Common myeloid progenitor, CD34-positive (primary cell): ENCODE results near the gene FBXW12.

ENCODE experiments used
- CTCF ChIA-PET: fragments of 350-600 bp; sonication (Branson Sonifier 250); formaldehyde crosslinking; loops from one replicate; lab custom pipeline; 2021; ENCODE audit warnings: antibody characterized with exemption; lab: Charles Lee
- POLR2A ChIA-PET: fragments of 350-600 bp; sonication (Branson Sonifier 250); formaldehyde crosslinking; loops from one replicate; lab custom pipeline; 2021; ENCODE audit warnings: antibody characterized with exemption; lab: Charles Lee
- DNase-seq, 3 donors: peaks; one replicate each; pipeline versions ENCODE4 v3.0.0 to v3.0.0-alpha.2; 2013
- H3K27ac ChIP-seq, 2 experiments: 1 replicate in 1 of 2; 2 replicates in 1 of 2; pipeline ENCODE4 v1.7.0; 2013; ENCODE audit warnings: inconsistent platforms in 2 of 2, low read length in 2 of 2, mild to moderate bottlenecking in 2 of 2, low read depth in 1 of 2, moderate library complexity in 1 of 2; ENCODE audit not compliant: severe bottlenecking in 2 of 2, insufficient read depth in 1 of 2, poor library complexity in 1 of 2
- H3K27me3 ChIP-seq, 5 experiments: replicated peaks in 2 of 5; 1 replicate in 3 of 5; 2 replicates in 2 of 5; pipeline versions ENCODE4 v1.6.1 to v1.7.0; 2013; ENCODE audit warnings: low read length in 4 of 5, mild to moderate bottlenecking in 2 of 5, moderate library complexity in 2 of 5, inconsistent platforms in 1 of 5; ENCODE audit not compliant: insufficient read depth in 5 of 5, control insufficient read depth in 4 of 5
- H3K36me3 ChIP-seq, 4 experiments: 1 replicate in 2 of 4; 2 replicates in 2 of 4; pipeline versions ENCODE4 v1.6.1 to v1.7.0; 2013; ENCODE audit warnings: low read length in 3 of 4, control low read depth in 1 of 4, mild to moderate bottlenecking in 1 of 4; ENCODE audit not compliant: control insufficient read depth in 4 of 4, insufficient read depth in 4 of 4
- H3K4me1 ChIP-seq, 4 experiments: 1 replicate in 3 of 4; 2 replicates in 1 of 4; pipeline versions ENCODE4 v1.6.1 to v1.7.1; 2013; ENCODE audit warnings: low read length in 3 of 4, mild to moderate bottlenecking in 3 of 4, control low read depth in 1 of 4, inconsistent platforms in 1 of 4, moderate library complexity in 1 of 4; ENCODE audit not compliant: control insufficient read depth in 4 of 4, insufficient read depth in 4 of 4; ENCODE audit errors: control extremely low read depth in 1 of 4
- H3K4me3 ChIP-seq, 7 experiments: 1 replicate in 4 of 7; 2 replicates in 3 of 7; pipeline versions ENCODE4 v1.5.1 to v1.7.0; 2013; ENCODE audit warnings: mild to moderate bottlenecking in 7 of 7, low read length in 6 of 7, moderate library complexity in 6 of 7, inconsistent platforms in 2 of 7, low read depth in 2 of 7, control low read depth in 1 of 7; ENCODE audit not compliant: insufficient read depth in 4 of 7, control insufficient read depth in 1 of 7; ENCODE audit errors: extremely low read depth in 1 of 7
- H3K9me3 ChIP-seq, 5 experiments: 1 replicate in 4 of 5; 2 replicates in 1 of 5; pipeline versions ENCODE4 v1.6.1 to v1.7.1; 2013; ENCODE audit warnings: low read length in 4 of 5, mild to moderate bottlenecking in 2 of 5, inconsistent platforms in 1 of 5, low read depth in 1 of 5, moderate library complexity in 1 of 5; ENCODE audit not compliant: control insufficient read depth in 4 of 5, insufficient read depth in 2 of 5; ENCODE audit errors: control extremely low read depth in 1 of 5
- WGBS: methylation state at CpG from one replicate; pipeline ENCODE4 v1.1.5; 2013; ENCODE audit not compliant: insufficient coverage; 5-methylcytosine and 5-hydroxymethylcytosine counted together

FBXW12 gene

DNA sequence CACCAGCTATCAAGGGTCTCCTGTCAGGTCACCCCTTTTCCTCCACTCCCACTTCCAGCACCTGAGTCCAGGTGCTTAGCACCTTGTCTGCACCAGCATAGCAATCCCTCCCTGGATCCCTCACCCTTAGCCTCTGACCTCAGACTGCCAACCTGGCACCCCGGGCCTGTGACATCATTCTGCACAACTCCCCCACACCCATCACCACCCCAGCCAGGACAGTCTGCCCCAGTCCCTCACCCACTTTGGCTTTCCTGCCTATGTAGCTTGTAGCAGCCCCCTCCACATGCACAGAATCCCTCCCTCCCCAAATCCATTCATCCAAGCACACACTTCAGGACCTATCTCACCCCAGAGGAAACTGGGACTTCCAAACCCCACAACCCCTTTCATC lies 58.7 kb downstream of the FBXW12 start:
- POLR2A ChIA-PET, result no interaction called here
- DNase-seq, result no peak
- 100% methylated on average over 1 of the region's 1 CpG for WGBS
- Histone ChIP-seq H3K4me1 (peaks cover 0 to 15% (median 12%) of the 10 kb centered on the region in 4 experiments), H3K9me3 (no peaks in the 10 kb centered on the region), H3K27me3 (peaks cover 0 to 9% (median 3%) of the 10 kb centered on the region in 5 experiments), H3K4me3 (no peak overlapping the region), H3K27ac (no peak overlapping the region), H3K36me3 (peaks cover 2 to 38% (median 14%) of the 10 kb centered on the region in 4 experiments)
- CTCF ChIA-PET, result interaction anchor here (0.8 to 9.8 kb wide), 6 partner anchors 18 to 159 kb away, joined by 3 to 164 read pairs (median 4); no protein-coding TSS in a partner anchor

DNA sequence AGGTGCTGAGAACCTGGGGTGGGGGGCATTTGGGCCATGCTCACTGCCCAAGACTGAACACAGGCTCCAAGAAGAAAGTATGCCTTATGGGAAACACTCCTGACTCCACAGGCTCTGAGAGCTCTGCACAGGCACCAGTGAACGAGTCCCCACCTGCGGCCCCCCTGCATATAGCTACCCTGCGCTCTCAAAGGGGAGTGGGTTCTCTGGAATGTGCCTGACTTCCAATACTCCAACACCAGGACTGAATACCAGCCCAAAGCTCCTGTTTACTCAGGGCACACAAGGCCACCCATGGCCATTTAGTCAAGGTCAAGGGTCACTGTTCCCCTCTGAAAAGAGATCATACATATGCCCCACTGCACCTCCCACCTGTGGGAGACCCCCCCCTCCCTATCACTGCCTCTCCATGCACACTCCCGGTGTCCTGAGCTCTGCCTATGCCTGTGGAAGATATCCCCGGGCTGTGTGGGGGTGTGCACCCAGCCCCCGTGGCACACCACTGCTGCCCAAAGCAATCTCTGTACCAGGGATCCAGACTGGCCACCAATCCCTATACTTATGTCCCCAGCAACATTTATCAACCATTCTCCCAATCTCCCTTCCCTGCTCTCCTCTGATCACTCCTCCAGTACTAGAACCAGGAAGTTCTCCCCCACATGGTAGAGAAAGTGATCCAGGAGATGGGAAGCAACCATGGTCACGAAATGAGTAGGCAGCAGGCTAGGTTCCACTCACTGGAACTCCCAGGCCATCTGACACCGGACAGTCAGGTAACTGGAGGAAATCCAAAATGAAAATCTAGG lies 59.4 kb downstream of the FBXW12 start:
- Histone ChIP-seq H3K4me3 (no peak overlapping the region), H3K27ac (no peak overlapping the region), H3K9me3 (no peaks in the 10 kb centered on the region), H3K4me1 (peaks cover 0 to 20% (median 18%) of the 10 kb centered on the region in 4 experiments), H3K27me3 (peaks cover 0 to 9% (median 3%) of the 10 kb centered on the region in 5 experiments), H3K36me3 (peaks cover 2 to 38% (median 14%) of the 10 kb centered on the region in 4 experiments)
- WGBS, result 96% methylated on average over 7 of the region's 8 CpGs
- ChIA-PET POLR2A (no interaction called here), CTCF (interaction anchor here (0.8 to 9.8 kb wide), 8 partner anchors 18 to 199 kb away, joined by 3 to 164 read pairs (median 10); no protein-coding TSS in a partner anchor)
- no peak for DNase-seq

DNA sequence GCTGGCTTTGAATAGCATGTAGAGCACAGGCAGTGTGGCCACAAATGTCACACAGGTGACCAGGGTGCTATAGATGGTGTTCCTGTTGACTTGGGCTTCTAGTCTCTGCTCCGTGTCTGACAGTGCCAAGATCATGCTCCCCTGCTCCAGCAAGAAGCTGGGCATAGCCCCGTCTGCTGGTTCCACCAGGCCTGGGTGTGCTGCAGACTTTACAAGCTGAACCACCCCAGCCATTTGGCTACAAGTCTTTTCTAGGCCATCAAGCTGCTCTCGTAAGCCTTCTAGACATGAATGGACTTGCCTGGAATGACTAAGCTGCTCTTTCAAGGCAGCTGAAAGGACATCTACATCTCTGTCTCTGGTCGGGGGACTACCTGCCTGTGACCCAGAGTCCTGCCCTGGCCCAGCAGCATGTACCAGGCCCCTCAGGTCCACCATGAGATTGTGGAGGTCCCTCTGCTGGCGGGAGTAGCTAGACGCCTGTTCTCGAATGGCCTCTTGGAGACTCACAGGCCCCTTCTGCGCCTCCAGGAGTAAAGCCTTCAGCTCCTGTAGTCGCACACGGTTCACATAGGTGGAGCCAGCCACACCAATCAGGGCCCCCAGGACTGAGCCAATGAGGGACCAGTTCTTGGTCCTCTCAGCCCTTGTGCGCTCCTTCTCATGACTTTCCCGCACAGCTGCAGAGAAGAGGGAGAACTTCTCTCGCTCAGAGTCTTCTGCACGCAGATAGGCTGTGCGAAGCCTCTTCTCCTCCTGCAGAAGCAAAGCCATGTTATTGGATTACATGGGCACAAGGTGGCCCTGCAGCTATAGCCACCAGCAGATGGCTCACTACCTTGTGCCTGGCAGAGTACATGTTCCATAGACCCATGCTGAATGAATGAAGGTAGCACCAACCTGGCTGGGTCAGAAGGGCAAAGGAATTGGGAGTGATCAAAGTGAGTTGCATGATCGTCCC lies 60.7 kb downstream of the FBXW12 start:
- Histone ChIP-seq H3K4me3 (no peak overlapping the region), H3K36me3 (peaks cover 2 to 38% (median 14%) of the 10 kb centered on the region in 4 experiments), H3K9me3 (no peaks in the 10 kb centered on the region), H3K4me1 (peaks cover 0 to 23% (median 20%) of the 10 kb centered on the region in 4 experiments), H3K27me3 (peaks cover 0 to 9% (median 3%) of the 10 kb centered on the region in 5 experiments), H3K27ac (peak overlapping the region in 1 of 2 experiments; percentile 4)
- POLR2A ChIA-PET, result no interaction called here
- WGBS, result 95% methylated on average over 15 of the region's 16 CpGs
- peak; percentile 37 to 53 (median 53) for DNase-seq
- CTCF ChIA-PET, result interaction anchor here (0.6 to 9.8 kb wide), 18 partner anchors 9 to 248 kb away, joined by 3 to 164 read pairs (median 4); partner anchors contain the start of gene ATRIP

- 98% methylated on average over 10 of the region's 12 CpGs for WGBS
- CTCF ChIA-PET, result interaction anchor here (1.0 to 9.8 kb wide), 20 partner anchors 8 to 210 kb away, joined by 3 to 164 read pairs (median 4); partner anchors contain the start of gene CAMP
- POLR2A ChIA-PET, result no interaction called here
- Histone ChIP-seq H3K9me3 (no peaks in the 10 kb centered on the region), H3K27ac (no peak overlapping the region), H3K27me3 (peaks cover 0 to 3% (median under 1%) of the 10 kb centered on the region in 5 experiments), H3K4me1 (peaks cover 0 to 22% (median 16%) of the 10 kb centered on the region in 4 experiments), H3K36me3 (peaks cover 2 to 38% (median 14%) of the 10 kb centered on the region in 4 experiments), H3K4me3 (no peak overlapping the region)
- DNase-seq, result no peak
These were observed 61.6 kb downstream of the FBXW12 start for GRCh38 chr3:48433472-48434118.

DNA sequence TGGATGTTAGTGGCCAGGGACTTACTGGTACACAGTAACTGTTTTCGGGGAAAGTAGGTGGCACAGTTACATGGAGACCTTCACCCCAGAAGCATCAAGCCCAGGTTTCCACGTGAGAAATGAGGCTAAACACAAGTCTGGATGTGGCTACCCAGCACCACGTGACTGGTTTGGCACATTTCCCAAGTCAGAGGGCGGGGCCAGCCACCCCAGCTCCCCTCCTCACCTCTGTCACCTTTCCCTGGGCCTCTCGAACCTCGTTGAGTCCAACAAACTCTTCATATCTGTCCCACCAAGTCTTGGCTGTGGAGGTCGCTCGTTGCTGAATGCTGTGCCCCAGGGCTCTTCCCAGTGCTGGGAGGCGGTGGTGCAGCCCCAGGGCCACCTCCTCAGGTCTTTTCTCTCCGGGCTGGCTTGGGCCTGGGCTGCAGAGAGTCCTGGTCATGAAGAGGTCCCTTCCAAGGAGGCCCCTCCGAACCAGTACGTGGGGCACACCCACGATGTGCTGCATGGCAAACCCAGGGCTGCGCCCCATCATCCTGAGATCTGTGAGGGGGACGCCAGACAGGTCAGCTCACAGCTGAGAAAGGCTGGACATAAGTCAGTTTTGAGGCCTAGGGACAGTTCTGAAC lies 62.7 kb downstream of the FBXW12 start:
- no peaks in the 10 kb centered on the region for H3K9me3 ChIP-seq
- 81% methylated on average over 12 of the region's 15 CpGs for WGBS
- CTCF ChIA-PET, result interaction anchor here (1.0 to 9.8 kb wide), 21 partner anchors 9 to 252 kb away, joined by 3 to 164 read pairs (median 6); partner anchors contain the start of genes CAMP and SHISA5
- peaks cover 0 to 28% (median 18%) of the 10 kb centered on the region in 4 experiments for H3K4me1 ChIP-seq
- H3K36me3 ChIP-seq, result peaks cover 2 to 38% (median 14%) of the 10 kb centered on the region in 4 experiments
- H3K27ac ChIP-seq, result no peak overlapping the region
- H3K4me3 ChIP-seq, result no peak overlapping the region
- POLR2A ChIA-PET, result no interaction called here
- DNase-seq, result no peak
- H3K27me3 ChIP-seq, result peaks cover 0 to 2% (median 0%) of the 10 kb centered on the region in 5 experiments

DNA sequence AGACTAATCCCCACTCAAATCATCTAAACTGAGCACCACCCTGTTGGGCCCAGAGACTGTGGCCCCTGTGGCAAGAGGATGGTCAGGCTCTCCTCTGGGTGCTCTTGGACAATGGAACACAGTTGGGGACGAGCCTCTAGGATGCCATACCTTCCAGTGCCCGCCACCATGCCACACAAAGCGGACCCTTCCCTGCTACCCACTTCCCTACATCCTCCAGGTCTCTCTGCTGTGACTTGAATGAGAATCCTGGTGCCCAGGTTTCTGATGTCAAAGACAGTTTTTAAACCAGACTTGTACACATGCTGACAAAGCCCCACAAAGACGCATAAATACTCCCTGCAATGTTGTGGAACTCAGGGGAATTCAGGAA lies 63.2 kb downstream of the FBXW12 start:
- POLR2A ChIA-PET, result interaction anchor here (0.7 to 1.2 kb wide), 2 partner anchors 160 to 162 kb away, joined by 3 read pairs; no protein-coding TSS in a partner anchor
- H3K9me3 ChIP-seq, result no peaks in the 10 kb centered on the region
- peaks cover 0 to 26% (median 13%) of the 10 kb centered on the region in 4 experiments for H3K4me1 ChIP-seq
- CTCF ChIA-PET, result interaction anchor here (0.8 to 9.8 kb wide), 29 partner anchors 10 to 253 kb away, joined by 3 to 164 read pairs (median 12); partner anchors contain the start of gene SHISA5
- no peak for DNase-seq
- H3K27me3 ChIP-seq, result peaks cover 0 to under 1% (median 0%) of the 10 kb centered on the region in 5 experiments
- WGBS, result 82% methylated on average over 4 of the region's 4 CpGs
- H3K4me3 ChIP-seq, result no peak overlapping the region
- H3K36me3 ChIP-seq, result peaks cover 2 to 38% (median 14%) of the 10 kb centered on the region in 4 experiments
- H3K27ac ChIP-seq, result no peak overlapping the region
